GM12875 (cell line): ENCODE results near the gene ITM2B.

Source experiments
- H3K4me3 ChIP-seq: one replicate; pipeline ENCODE4 v1.5.1; 2011; ENCODE audit warnings: low read depth, low read length, control low read depth
- CTCF ChIP-seq: IDR thresholded peaks from 2 replicates; pipeline ENCODE4 v1.5.1; 2011; ENCODE audit warnings: low read depth, mild to moderate bottlenecking, control low read depth, inconsistent platforms, low read length, moderate library complexity, borderline replicate concordance; ENCODE audit not compliant: insufficient read depth

ITM2B gene

GRCh38 chr13:48233046-48233888 lies at the start of gene ITM2B:
Gene ITM2B (plus strand): TSS chr13:48233206. CDS start chr13:48233361, 155 bp downstream.
- TF ChIP-seq CTCF: peak; percentile 60; the same call in 1 of the 2 replicates
- peak within 1 kb of the TSS; percentile 82 for H3K4me3 ChIP-seq

GRCh38 chr13:48184260-48184659 lies 48.7 kb upstream of the ITM2B start:
- TF ChIP-seq CTCF: no peak
- no peak overlapping the region for H3K4me3 ChIP-seq

- no peak for TF ChIP-seq CTCF
Observed at GRCh38 chr13:48185018-48185417, 48.0 kb upstream of the ITM2B start.

GRCh38 chr13:48186722-48187121 lies 46.3 kb upstream of the ITM2B start:
- no peak for TF ChIP-seq CTCF
- H3K4me3 ChIP-seq: no peak overlapping the region

More at GRCh38 chr13:48185018-48185417, 48.0 kb upstream of the ITM2B start:
- no peak overlapping the region for H3K4me3 ChIP-seq

- no peak overlapping the region for H3K4me3 ChIP-seq
- no peak for TF ChIP-seq CTCF
Observed at GRCh38 chr13:48188131-48188530, 44.9 kb upstream of the ITM2B start.

- no peak overlapping the region for H3K4me3 ChIP-seq
- no peak for TF ChIP-seq CTCF
Observed at GRCh38 chr13:48188601-48189000, 44.4 kb upstream of the ITM2B start.

GRCh38 chr13:48189171-48189570 lies 43.8 kb upstream of the ITM2B start:
- TF ChIP-seq CTCF: no peak
- no peak overlapping the region for H3K4me3 ChIP-seq
